GM23338 (cell line): Measurements from ENCODE around the gene MAPK8IP2. TPM values are rescaled to one million over a fixed set of nuclear protein-coding genes. Genes with fewer than 3 reads are reported as not detected.

ENCODE experiments used
- ATAC-seq: fragments of 200-7000 bp; cut with Tn5 transposase; 3 replicates; pipeline ENCODE4 v1.9.1; 2020
- DNase-seq: peaks from one replicate; pipeline ENCODE4 v3.0.0-alpha.2; 2015; ENCODE audit warnings: low spot score
- H2AFZ ChIP-seq: fragments of 200-600 bp; sonication (generic); 2 replicates; pipeline ENCODE4 v1.8.0; 2016; ENCODE audit warnings: antibody characterized with exemption, mild to moderate bottlenecking, moderate library complexity
- H3F3A ChIP-seq: fragments of 200-600 bp; sonication (generic); replicated peaks from 2 replicates; pipeline ENCODE4 v1.8.0; 2017; ENCODE audit warnings: antibody characterized with exemption, mixed run types, low read depth
- H3K27ac ChIP-seq: fragments of 200-600 bp; sonication (generic); 2 replicates; pipeline ENCODE4 v1.6.1; 2016; ENCODE audit warnings: low read depth
- H3K27me3 ChIP-seq: fragments of 200-600 bp; sonication (generic); 2 replicates; pipeline ENCODE4 v1.8.0; 2016; ENCODE audit warnings: mild to moderate bottlenecking, mixed run types, moderate library complexity; ENCODE audit not compliant: insufficient read depth
- H3K36me3 ChIP-seq: fragments of 200-600 bp; sonication (generic); 2 replicates; pipeline ENCODE4 v1.8.0; 2016; ENCODE audit warnings: mild to moderate bottlenecking; ENCODE audit not compliant: insufficient read depth
- H3K4me1 ChIP-seq: fragments of 200-600 bp; sonication (generic); 2 replicates; pipeline ENCODE4 v1.8.0; 2016; ENCODE audit warnings: mild to moderate bottlenecking, moderate library complexity; ENCODE audit not compliant: insufficient read depth
- H3K4me2 ChIP-seq: fragments of 200-600 bp; sonication (generic); 2 replicates; pipeline ENCODE4 v1.7.1; 2017; ENCODE audit warnings: mixed run types
- H3K4me3 ChIP-seq: fragments of 200-600 bp; sonication (generic); 2 replicates; pipeline ENCODE4 v1.6.1; 2016; ENCODE audit warnings: mixed run types
- H3K79me2 ChIP-seq: fragments of 200-600 bp; sonication (generic); replicated peaks from 2 replicates; pipeline ENCODE4 v1.8.0; 2017; ENCODE audit warnings: mild to moderate bottlenecking; ENCODE audit not compliant: insufficient read depth
- H3K9me2 ChIP-seq: fragments of 200-600 bp; sonication (generic); 2 replicates; pipeline ENCODE4 v1.8.0; 2017; ENCODE audit not compliant: insufficient read depth
- H4K20me1 ChIP-seq: fragments of 200-600 bp; sonication (generic); replicated peaks from 2 replicates; pipeline ENCODE4 v1.8.0; 2017; ENCODE audit warnings: mild to moderate bottlenecking; ENCODE audit not compliant: insufficient read depth
- H3K27ac Mint-ChIP-seq: 2 replicates; pipeline ENCODE4 v1.8.0; 2020; ENCODE audit warnings: inconsistent platforms, mild to moderate bottlenecking, moderate library complexity, mixed read lengths
- H3K27me3 Mint-ChIP-seq: 3 replicates; pipeline ENCODE4 v1.8.0; 2022; ENCODE audit warnings: low read depth, mild to moderate bottlenecking, moderate library complexity, mixed read lengths, inconsistent platforms; ENCODE audit not compliant: insufficient read depth, poor library complexity
- H3K36me3 Mint-ChIP-seq: 3 replicates; pipeline ENCODE4 v1.8.0; 2021; ENCODE audit warnings: low read depth, mild to moderate bottlenecking, inconsistent platforms, moderate library complexity, mixed read lengths
- H3K4me1 Mint-ChIP-seq: 3 replicates; pipeline ENCODE4 v1.8.0; 2020; ENCODE audit warnings: mild to moderate bottlenecking, inconsistent platforms, mixed read lengths
- H3K4me3 Mint-ChIP-seq: 3 replicates; pipeline ENCODE4 v1.8.0; 2021; ENCODE audit warnings: moderate library complexity, mild to moderate bottlenecking, inconsistent platforms, mixed read lengths
- H3K9me3 Mint-ChIP-seq: 3 replicates; pipeline ENCODE4 v1.8.0; 2020; ENCODE audit warnings: moderate library complexity, mild to moderate bottlenecking, inconsistent platforms, mixed read lengths
- CREB1 ChIP-seq: fragments of 250-450 bp; sonication (Bioruptor Pico); IDR thresholded peaks from 2 replicates; pipeline ENCODE4 v1.5.0; 2020; ENCODE audit warnings: low read depth, mild to moderate bottlenecking, moderate library complexity
- EZH2 ChIP-seq: fragments of 200-600 bp; sonication (generic); IDR thresholded peaks from one replicate; pipeline ENCODE4 v1.8.0; 2017; ENCODE audit warnings: antibody characterized with exemption, mild to moderate bottlenecking, low read depth; ENCODE audit not compliant: unreplicated experiment
- EZH2phosphoT487 ChIP-seq: fragments of 200-600 bp; sonication (generic); IDR thresholded peaks from one replicate; pipeline ENCODE4 v1.8.1; 2018; ENCODE audit warnings: antibody characterized with exemption; ENCODE audit not compliant: unreplicated experiment
- JUNB ChIP-seq: IDR thresholded peaks from one replicate; pipeline ENCODE4 v1.6.1; 2016; ENCODE audit warnings: antibody characterized with exemption; ENCODE audit not compliant: unreplicated experiment
- NANOG ChIP-seq: IDR thresholded peaks from 2 replicates; pipeline ENCODE4 v1.6.1; 2016; ENCODE audit warnings: antibody characterized with exemption, borderline replicate concordance
- POLR2AphosphoS5 ChIP-seq: IDR thresholded peaks from 2 replicates; pipeline ENCODE4 v1.6.1; 2016; ENCODE audit warnings: antibody characterized with exemption, low read depth
- STAT1 ChIP-seq: IDR thresholded peaks from one replicate; pipeline ENCODE4 v1.6.1; 2016; ENCODE audit warnings: antibody characterized with exemption; ENCODE audit not compliant: unreplicated experiment
- ZNF114 ChIP-seq: fragments of 250-450 bp; sonication (Bioruptor Pico); IDR thresholded peaks from 2 replicates; pipeline ENCODE4 v1.5.0; 2020; ENCODE audit warnings: mild to moderate bottlenecking, moderate library complexity
- ZNF331 ChIP-seq: fragments of 250-450 bp; sonication (Bioruptor Pico); IDR thresholded peaks from 2 replicates; pipeline ENCODE4 v1.5.0; 2020; ENCODE audit warnings: low read depth, mild to moderate bottlenecking, moderate library complexity
- polyA plus RNA-seq: library from polyadenylated mRNA; unstranded; fragments of >200 nt; fragmentation: Nextera tagmentation; extraction: Ambion mirVana; gene quantifications from 2 replicates; pipeline ENCODE4 v1.2.1, GENCODE V29; 2016
- total RNA-seq: library from RNA; depleted of rRNA; stranded (reverse); fragments of >200 nt; shearing (Covaris generic); gene quantifications from 2 replicates; pipeline ENCODE4 v1.2.3, GENCODE V29; 2014
- TF ChIP-seq, protein P1 (sequence below): IDR thresholded peaks from one replicate; pipeline ENCODE4 v1.6.1; 2018; ENCODE audit warnings: antibody characterized with exemption; ENCODE audit not compliant: unreplicated experiment
- TF ChIP-seq, protein P2 (sequence below): IDR thresholded peaks from 2 replicates; pipeline ENCODE4 v1.6.1; 2016; ENCODE audit warnings: antibody characterized with exemption
- TF ChIP-seq, protein P3 (sequence below), 2 experiments: fragments of 200-600 bp in 1 of 2; sonication (generic) in 1 of 2; conservative IDR thresholded peaks; 2 replicates each; pipeline versions ENCODE4 v1.5.1 to v1.6.1; 2016 to 2017; ENCODE audit warnings: antibody characterized with exemption in 2 of 2, low read depth in 2 of 2, mild to moderate bottlenecking in 2 of 2, moderate library complexity in 1 of 2
- TF ChIP-seq, protein P4 (sequence below): fragments of 250-450 bp; sonication (Bioruptor Pico); IDR thresholded peaks from 2 replicates; pipeline ENCODE4 v1.5.0; 2020; ENCODE audit warnings: mild to moderate bottlenecking, moderate library complexity

Gene MAPK8IP2
- total and polyA plus RNA-seq, 2 experiments from 2014 or later, result 0.15 to 3.5 TPM

DNA sequence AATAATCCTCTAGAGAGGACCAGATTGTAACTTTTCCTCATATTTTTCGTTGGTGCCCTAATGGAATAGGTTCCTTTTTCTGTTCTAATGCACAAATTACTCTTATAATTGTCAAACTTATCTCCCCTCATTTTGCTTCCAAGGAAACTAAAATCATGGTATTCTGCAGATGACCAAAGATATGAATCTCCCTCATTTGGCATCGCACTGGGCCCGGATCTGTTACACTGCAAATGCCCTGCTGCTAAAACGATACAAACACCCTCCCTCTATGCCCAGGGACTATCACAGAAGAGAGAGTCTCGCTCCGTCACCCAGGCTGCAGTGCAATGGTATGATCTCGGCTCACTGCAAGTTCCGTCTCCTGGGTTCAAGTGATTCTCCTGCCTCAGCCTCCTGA, 47.3 kb upstream of the MAPK8IP2 start:
- Histone ChIP-seq H3K9me2 (no peaks in the 10 kb centered on the region), H4K20me1 (no peaks in the 10 kb centered on the region), H3K27me3 (peaks cover 8% of the 10 kb centered on the region; the same call in 1 of the 2 replicates), H3K4me2 (no peak overlapping the region), H2AFZ (no peak overlapping the region), H3K27ac (no peak overlapping the region), H3K4me3 (no peak overlapping the region), H3F3A (no peaks in the 10 kb centered on the region; the same call in 1 of the 2 replicates), H3K36me3 (no peaks in the 10 kb centered on the region), H3K4me1 (no peaks in the 10 kb centered on the region), H3K79me2 (no peaks in the 10 kb centered on the region)
- TF ChIP-seq, protein P1, sequence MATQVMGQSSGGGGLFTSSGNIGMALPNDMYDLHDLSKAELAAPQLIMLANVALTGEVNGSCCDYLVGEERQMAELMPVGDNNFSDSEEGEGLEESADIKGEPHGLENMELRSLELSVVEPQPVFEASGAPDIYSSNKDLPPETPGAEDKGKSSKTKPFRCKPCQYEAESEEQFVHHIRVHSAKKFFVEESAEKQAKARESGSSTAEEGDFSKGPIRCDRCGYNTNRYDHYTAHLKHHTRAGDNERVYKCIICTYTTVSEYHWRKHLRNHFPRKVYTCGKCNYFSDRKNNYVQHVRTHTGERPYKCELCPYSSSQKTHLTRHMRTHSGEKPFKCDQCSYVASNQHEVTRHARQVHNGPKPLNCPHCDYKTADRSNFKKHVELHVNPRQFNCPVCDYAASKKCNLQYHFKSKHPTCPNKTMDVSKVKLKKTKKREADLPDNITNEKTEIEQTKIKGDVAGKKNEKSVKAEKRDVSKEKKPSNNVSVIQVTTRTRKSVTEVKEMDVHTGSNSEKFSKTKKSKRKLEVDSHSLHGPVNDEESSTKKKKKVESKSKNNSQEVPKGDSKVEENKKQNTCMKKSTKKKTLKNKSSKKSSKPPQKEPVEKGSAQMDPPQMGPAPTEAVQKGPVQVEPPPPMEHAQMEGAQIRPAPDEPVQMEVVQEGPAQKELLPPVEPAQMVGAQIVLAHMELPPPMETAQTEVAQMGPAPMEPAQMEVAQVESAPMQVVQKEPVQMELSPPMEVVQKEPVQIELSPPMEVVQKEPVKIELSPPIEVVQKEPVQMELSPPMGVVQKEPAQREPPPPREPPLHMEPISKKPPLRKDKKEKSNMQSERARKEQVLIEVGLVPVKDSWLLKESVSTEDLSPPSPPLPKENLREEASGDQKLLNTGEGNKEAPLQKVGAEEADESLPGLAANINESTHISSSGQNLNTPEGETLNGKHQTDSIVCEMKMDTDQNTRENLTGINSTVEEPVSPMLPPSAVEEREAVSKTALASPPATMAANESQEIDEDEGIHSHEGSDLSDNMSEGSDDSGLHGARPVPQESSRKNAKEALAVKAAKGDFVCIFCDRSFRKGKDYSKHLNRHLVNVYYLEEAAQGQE, result no peak
- TF ChIP-seq, protein P2, sequence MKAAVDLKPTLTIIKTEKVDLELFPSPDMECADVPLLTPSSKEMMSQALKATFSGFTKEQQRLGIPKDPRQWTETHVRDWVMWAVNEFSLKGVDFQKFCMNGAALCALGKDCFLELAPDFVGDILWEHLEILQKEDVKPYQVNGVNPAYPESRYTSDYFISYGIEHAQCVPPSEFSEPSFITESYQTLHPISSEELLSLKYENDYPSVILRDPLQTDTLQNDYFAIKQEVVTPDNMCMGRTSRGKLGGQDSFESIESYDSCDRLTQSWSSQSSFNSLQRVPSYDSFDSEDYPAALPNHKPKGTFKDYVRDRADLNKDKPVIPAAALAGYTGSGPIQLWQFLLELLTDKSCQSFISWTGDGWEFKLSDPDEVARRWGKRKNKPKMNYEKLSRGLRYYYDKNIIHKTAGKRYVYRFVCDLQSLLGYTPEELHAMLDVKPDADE, result no peak
- TF ChIP-seq ZNF114 (CRISPR knock-in tag) (no peak), NANOG (no peak), ZNF331 (no peak), STAT1 (no peak), EZH2 (no peak), JUNB (no peak), CREB1 (no peak), POLR2AphosphoS5 (no peak), EZH2phosphoT487 (no peak)
- TF ChIP-seq, protein P3, sequence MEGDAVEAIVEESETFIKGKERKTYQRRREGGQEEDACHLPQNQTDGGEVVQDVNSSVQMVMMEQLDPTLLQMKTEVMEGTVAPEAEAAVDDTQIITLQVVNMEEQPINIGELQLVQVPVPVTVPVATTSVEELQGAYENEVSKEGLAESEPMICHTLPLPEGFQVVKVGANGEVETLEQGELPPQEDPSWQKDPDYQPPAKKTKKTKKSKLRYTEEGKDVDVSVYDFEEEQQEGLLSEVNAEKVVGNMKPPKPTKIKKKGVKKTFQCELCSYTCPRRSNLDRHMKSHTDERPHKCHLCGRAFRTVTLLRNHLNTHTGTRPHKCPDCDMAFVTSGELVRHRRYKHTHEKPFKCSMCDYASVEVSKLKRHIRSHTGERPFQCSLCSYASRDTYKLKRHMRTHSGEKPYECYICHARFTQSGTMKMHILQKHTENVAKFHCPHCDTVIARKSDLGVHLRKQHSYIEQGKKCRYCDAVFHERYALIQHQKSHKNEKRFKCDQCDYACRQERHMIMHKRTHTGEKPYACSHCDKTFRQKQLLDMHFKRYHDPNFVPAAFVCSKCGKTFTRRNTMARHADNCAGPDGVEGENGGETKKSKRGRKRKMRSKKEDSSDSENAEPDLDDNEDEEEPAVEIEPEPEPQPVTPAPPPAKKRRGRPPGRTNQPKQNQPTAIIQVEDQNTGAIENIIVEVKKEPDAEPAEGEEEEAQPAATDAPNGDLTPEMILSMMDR (conservative IDR thresholded peaks at IDR 0.05; ENCODE audit: low read depth in 2 of 2), result no peak
- TF ChIP-seq, protein P4, sequence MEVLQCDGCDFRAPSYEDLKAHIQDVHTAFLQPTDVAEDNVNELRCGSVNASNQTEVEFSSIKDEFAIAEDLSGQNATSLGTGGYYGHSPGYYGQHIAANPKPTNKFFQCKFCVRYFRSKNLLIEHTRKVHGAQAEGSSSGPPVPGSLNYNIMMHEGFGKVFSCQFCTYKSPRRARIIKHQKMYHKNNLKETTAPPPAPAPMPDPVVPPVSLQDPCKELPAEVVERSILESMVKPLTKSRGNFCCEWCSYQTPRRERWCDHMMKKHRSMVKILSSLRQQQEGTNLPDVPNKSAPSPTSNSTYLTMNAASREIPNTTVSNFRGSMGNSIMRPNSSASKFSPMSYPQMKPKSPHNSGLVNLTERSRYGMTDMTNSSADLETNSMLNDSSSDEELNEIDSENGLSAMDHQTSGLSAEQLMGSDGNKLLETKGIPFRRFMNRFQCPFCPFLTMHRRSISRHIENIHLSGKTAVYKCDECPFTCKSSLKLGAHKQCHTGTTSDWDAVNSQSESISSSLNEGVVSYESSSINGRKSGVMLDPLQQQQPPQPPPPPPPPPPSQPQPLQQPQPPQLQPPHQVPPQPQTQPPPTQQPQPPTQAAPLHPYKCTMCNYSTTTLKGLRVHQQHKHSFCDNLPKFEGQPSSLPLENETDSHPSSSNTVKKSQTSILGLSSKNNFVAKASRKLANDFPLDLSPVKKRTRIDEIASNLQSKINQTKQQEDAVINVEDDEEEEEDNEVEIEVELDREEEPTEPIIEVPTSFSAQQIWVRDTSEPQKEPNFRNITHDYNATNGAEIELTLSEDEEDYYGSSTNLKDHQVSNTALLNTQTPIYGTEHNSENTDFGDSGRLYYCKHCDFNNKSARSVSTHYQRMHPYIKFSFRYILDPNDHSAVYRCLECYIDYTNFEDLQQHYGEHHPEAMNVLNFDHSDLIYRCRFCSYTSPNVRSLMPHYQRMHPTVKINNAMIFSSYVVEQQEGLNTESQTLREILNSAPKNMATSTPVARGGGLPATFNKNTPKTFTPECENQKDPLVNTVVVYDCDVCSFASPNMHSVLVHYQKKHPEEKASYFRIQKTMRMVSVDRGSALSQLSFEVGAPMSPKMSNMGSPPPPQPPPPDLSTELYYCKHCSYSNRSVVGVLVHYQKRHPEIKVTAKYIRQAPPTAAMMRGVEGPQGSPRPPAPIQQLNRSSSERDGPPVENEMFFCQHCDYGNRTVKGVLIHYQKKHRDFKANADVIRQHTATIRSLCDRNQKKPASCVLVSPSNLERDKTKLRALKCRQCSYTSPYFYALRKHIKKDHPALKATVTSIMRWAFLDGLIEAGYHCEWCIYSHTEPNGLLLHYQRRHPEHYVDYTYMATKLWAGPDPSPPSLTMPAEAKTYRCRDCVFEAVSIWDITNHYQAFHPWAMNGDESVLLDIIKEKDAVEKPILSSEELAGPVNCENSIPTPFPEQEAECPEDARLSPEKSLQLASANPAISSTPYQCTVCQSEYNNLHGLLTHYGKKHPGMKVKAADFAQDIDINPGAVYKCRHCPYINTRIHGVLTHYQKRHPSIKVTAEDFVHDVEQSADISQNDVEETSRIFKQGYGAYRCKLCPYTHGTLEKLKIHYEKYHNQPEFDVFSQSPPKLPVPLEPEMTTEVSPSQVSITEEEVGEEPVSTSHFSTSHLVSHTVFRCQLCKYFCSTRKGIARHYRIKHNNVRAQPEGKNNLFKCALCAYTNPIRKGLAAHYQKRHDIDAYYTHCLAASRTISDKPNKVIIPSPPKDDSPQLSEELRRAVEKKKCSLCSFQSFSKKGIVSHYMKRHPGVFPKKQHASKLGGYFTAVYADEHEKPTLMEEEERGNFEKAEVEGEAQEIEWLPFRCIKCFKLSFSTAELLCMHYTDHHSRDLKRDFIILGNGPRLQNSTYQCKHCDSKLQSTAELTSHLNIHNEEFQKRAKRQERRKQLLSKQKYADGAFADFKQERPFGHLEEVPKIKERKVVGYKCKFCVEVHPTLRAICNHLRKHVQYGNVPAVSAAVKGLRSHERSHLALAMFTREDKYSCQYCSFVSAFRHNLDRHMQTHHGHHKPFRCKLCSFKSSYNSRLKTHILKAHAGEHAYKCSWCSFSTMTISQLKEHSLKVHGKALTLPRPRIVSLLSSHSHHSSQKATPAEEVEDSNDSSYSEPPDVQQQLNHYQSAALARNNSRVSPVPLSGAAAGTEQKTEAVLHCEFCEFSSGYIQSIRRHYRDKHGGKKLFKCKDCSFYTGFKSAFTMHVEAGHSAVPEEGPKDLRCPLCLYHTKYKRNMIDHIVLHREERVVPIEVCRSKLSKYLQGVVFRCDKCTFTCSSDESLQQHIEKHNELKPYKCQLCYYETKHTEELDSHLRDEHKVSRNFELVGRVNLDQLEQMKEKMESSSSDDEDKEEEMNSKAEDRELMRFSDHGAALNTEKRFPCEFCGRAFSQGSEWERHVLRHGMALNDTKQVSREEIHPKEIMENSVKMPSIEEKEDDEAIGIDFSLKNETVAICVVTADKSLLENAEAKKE (CRISPR knock-in tag), result no peak
- no peak overlapping the region for H3K4me3 Mint-ChIP-seq
- no peaks in the 10 kb centered on the region for H3K36me3 Mint-ChIP-seq
- ATAC-seq, result no peak
- H3K4me1 Mint-ChIP-seq, result peaks cover 9% of the 10 kb centered on the region
- DNase-seq, result no peak
- H3K27ac Mint-ChIP-seq, result no peak overlapping the region
- peaks cover 17% of the 10 kb centered on the region for H3K27me3 Mint-ChIP-seq
- H3K9me3 Mint-ChIP-seq, result no peaks in the 10 kb centered on the region
